Limb (tissue), 2 donors: ENCODE measurements around the gene TMEM47.

Experiments used
- DNase-seq, 2 donors: peaks; one replicate each; pipeline ENCODE4 v3.0.0-alpha.2; 2016; ENCODE audit errors: extremely low spot score in 2 of 2

TMEM47 gene

DNA sequence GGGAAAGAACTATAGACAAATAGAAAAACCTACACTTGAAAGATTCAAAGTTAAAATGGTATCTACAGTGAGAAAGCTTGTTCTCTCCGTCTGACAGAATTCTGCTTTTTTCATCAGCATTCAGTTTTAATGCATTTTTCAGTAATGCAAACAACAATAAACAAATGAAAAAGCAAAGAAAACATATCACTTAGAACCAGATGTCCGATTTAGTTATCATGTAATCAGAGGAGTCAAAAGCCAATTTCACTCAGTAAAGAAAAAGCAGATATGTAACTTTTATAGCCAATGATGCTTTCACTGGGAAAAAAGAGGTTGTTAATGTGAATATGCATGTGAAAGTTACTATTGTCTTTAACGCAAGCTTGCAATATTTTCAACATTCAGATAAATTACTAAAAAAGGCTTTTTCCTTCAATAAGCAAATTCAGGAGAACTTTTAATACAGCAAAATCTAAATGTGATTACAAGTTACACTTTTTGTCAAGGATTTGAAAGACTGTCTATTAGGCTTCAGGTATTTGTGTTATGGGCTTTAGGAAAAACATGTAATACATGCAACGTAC, 70.7 kb downstream of the TMEM47 start:
- no peak for DNase-seq

DNA sequence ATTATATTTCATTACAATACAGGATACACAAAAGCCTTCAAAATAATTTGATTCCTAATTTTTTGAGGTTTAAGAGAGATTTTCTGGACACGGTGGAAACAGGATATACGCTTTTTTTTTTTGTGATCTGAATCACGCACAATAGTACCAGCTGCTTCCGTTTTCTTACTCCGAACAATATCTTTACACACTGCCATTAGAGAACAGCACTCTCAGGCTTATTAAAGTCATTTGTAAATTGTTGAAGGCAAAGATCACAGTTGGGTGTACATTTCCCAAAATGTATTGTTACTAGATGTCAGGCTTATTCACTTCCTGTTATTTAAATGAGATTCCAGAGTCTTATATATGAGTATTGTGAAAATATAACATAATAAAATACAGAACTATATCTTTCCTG, 71.5 kb downstream of the TMEM47 start:
- DNase-seq: no peak

DNA sequence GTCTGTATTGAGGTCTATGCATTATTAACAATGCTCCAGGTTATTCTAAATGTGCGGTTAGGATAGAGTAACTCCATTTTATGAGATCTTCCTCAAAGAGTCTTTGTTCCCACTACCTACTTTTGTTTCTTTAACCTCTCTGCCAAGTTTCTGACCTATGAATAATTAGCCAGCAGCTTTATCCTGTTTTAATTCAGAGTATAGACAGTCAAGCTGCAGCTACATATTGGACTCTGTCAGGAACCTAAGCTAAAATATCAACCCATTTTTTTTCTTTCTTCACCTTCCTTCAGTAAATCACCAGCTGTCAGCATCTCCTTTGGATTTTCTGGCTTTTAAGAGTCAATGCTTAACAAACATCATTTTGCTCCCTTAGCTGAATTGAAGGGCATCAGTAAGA, 72.3 kb downstream of the TMEM47 start:
- DNase-seq: no peak

DNA sequence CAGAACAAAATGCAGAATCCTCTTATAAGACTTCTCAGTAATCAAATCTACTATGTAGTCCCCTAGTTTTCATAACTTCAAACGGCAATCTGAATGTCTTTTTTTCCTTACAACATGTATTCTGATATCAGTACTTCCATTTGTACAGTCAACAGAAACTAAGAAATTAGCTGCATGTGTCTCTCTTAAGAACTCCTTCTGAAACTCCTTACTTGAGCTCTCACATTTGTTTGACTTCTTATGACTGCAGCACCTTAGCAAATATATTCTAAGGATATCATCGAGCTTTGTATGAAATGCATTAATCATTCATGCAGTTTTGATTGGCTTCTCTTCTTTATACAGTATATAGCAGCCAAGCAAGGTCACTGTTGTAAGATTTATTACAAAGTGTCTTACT, 77.0 kb downstream of the TMEM47 start:
- no peak for DNase-seq

DNA sequence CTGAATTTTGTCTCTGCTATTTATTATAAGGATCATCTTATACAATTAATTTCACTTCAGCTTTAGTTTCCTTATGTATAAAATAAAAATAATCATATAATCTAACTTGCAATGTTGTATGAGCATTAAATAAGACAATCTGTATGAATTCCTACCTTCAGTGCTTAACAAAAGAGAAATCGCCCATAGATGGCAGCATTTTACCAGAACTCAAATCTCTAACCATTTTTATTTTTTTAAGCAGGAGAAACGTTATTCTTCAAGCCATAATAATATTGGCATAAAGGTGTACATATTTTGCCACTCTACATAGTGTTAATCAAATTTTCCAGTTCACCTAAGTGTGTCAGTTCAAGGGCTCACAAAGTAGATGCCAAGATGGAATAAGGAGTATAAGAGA, 78.8 kb downstream of the TMEM47 start:
- peak in 1 of 2 donors; percentile 43 for DNase-seq
